H9 (cell line): ENCODE results near the gene ASIC3. TPM values are rescaled to one million over a fixed set of nuclear protein-coding genes. Genes with fewer than 3 reads are reported as not detected.
"Not testable (repeated sequence)": the region's sequence is repeated elsewhere in the genome, so short reads cannot be mapped to it uniquely, and the experiment has no call there.

Source experiments
- DNase-seq: peaks from one replicate; pipeline ENCODE4 v3.0.0-alpha.2; 2017
- H2AFZ ChIP-seq: one replicate; pipeline ENCODE4 v1.6.1; 2013; ENCODE audit warnings: mild to moderate bottlenecking, low read length, control low read depth, moderate library complexity
- H2AK5ac ChIP-seq: 2 replicates; pipeline ENCODE4 v1.6.1; 2013; ENCODE audit warnings: low read length, control low read depth, mixed read lengths; ENCODE audit not compliant: insufficient read length
- H2BK120ac ChIP-seq: one replicate; pipeline ENCODE4 v1.6.1; 2013; ENCODE audit warnings: low read depth, mild to moderate bottlenecking, low read length, control low read depth, inconsistent platforms; ENCODE audit not compliant: poor library complexity, severe bottlenecking
- H2BK12ac ChIP-seq: 2 replicates; pipeline ENCODE4 v1.6.1; 2013; ENCODE audit warnings: low read length, control low read depth, mixed read lengths, low read depth; ENCODE audit not compliant: insufficient read length
- H2BK15ac ChIP-seq: 2 replicates; pipeline ENCODE4 v1.6.1; 2013; ENCODE audit warnings: low read depth, low read length, control low read depth
- H2BK20ac ChIP-seq: one replicate; pipeline ENCODE4 v1.6.1; 2013; ENCODE audit warnings: low read depth, mild to moderate bottlenecking, low read length, control low read depth, inconsistent platforms; ENCODE audit not compliant: poor library complexity, severe bottlenecking
- H2BK5ac ChIP-seq: 2 replicates; pipeline ENCODE4 v1.6.1; 2013; ENCODE audit warnings: low read length, control low read depth, mixed read lengths; ENCODE audit not compliant: insufficient read length
- H3K14ac ChIP-seq: 2 replicates; pipeline ENCODE4 v1.6.1; 2013; ENCODE audit warnings: low read length, control low read depth; ENCODE audit not compliant: insufficient read depth
- H3K18ac ChIP-seq: 2 replicates; pipeline ENCODE4 v1.6.1; 2013; ENCODE audit warnings: low read depth, mild to moderate bottlenecking, mixed read lengths, low read length, control low read depth; ENCODE audit not compliant: insufficient read length
- H3K23ac ChIP-seq: 2 replicates; pipeline ENCODE4 v1.6.1; 2013; ENCODE audit warnings: low read length, control low read depth, mixed read lengths, low read depth; ENCODE audit not compliant: insufficient read length
- H3K23me2 ChIP-seq: 2 replicates; pipeline ENCODE4 v1.6.1; 2013; ENCODE audit warnings: low read depth, mild to moderate bottlenecking, mixed read lengths, low read length, control low read depth; ENCODE audit not compliant: insufficient read length, poor library complexity, severe bottlenecking
- H3K27ac ChIP-seq: 2 replicates; pipeline ENCODE4 v1.5.1; 2013; ENCODE audit warnings: low read length, control low read depth, mixed read lengths, low read depth; ENCODE audit not compliant: insufficient read length
- H3K27me3 ChIP-seq: 2 replicates; pipeline ENCODE4 v1.6.1; 2013; ENCODE audit warnings: low read length, control low read depth, inconsistent platforms; ENCODE audit not compliant: insufficient read depth
- H3K4ac ChIP-seq: 2 replicates; pipeline ENCODE4 v1.6.1; 2013; ENCODE audit warnings: low read depth, mild to moderate bottlenecking, control low read depth, inconsistent platforms, low read length, moderate library complexity
- H3K4me1 ChIP-seq: 2 replicates; pipeline ENCODE4 v1.6.1; 2013; ENCODE audit warnings: low read length, control low read depth, inconsistent platforms; ENCODE audit not compliant: insufficient read depth
- H3K4me2 ChIP-seq: 2 replicates; pipeline ENCODE4 v1.6.1; 2013; ENCODE audit warnings: low read length, control low read depth, mixed read lengths; ENCODE audit not compliant: insufficient read length, insufficient read depth
- H3K56ac ChIP-seq: 2 replicates; pipeline ENCODE4 v1.6.1; 2013; ENCODE audit warnings: low read depth, mild to moderate bottlenecking, mixed read lengths, low read length, control low read depth; ENCODE audit not compliant: insufficient read length
- H3K79me1 ChIP-seq: 2 replicates; pipeline ENCODE4 v1.6.1; 2013; ENCODE audit warnings: low read depth, mild to moderate bottlenecking, moderate library complexity, low read length, control low read depth, inconsistent platforms; ENCODE audit not compliant: insufficient read depth, poor library complexity, severe bottlenecking
- H3K79me2 ChIP-seq: 2 replicates; pipeline ENCODE4 v1.6.1; 2013; ENCODE audit warnings: low read length, control low read depth, inconsistent platforms; ENCODE audit not compliant: insufficient read depth
- H3K9ac ChIP-seq: 2 replicates; pipeline ENCODE4 v1.6.1; 2013; ENCODE audit warnings: low read length, control low read depth, mixed read lengths; ENCODE audit not compliant: insufficient read length; ENCODE audit errors: extremely low read depth
- H3K9me3 ChIP-seq: one replicate; pipeline ENCODE4 v1.6.1; 2013; ENCODE audit warnings: low read depth, low read length, inconsistent platforms; ENCODE audit not compliant: control insufficient read depth
- H3T11ph ChIP-seq: one replicate; pipeline ENCODE4 v1.6.1; 2013; ENCODE audit warnings: mild to moderate bottlenecking, low read length, control low read depth, inconsistent platforms
- H4K20me1 ChIP-seq: one replicate; pipeline ENCODE4 v1.6.1; 2013; ENCODE audit not compliant: control insufficient read depth, insufficient read length, insufficient read depth
- H4K5ac ChIP-seq: 2 replicates; pipeline ENCODE4 v1.6.1; 2013; ENCODE audit warnings: low read depth, mild to moderate bottlenecking, mixed read lengths, low read length, control low read depth; ENCODE audit not compliant: insufficient read length
- H4K8ac ChIP-seq: replicated peaks from 2 replicates; pipeline ENCODE4 v1.6.1; 2013; ENCODE audit warnings: low read length, control low read depth, mixed read lengths, low read depth; ENCODE audit not compliant: insufficient read length
- H4K91ac ChIP-seq: 2 replicates; pipeline ENCODE4 v1.6.1; 2013; ENCODE audit warnings: low read depth, mild to moderate bottlenecking, moderate library complexity, mixed read lengths, low read length, control low read depth; ENCODE audit not compliant: insufficient read length
- H3K27ac Mint-ChIP-seq, 3 experiments: 2 replicates in 2 of 3; 3 replicates in 1 of 3; pipeline ENCODE4 v1.8.0; 2020 to 2021; ENCODE audit warnings: mixed read lengths in 3 of 3, mild to moderate bottlenecking in 1 of 3, moderate library complexity in 1 of 3
- H3K27me3 Mint-ChIP-seq: 2 replicates; pipeline ENCODE4 v1.8.0; 2021; ENCODE audit warnings: low read depth, mild to moderate bottlenecking, moderate library complexity, mixed read lengths
- H3K36me3 Mint-ChIP-seq, 3 experiments: 2 replicates in 2 of 3; 3 replicates in 1 of 3; pipeline ENCODE4 v1.8.0; 2020 to 2021; ENCODE audit warnings: low read depth in 3 of 3, mixed read lengths in 3 of 3; ENCODE audit not compliant: insufficient read depth in 1 of 3
- H3K4me1 Mint-ChIP-seq, 2 experiments: 2 replicates each; pipeline ENCODE4 v1.8.0; 2020; ENCODE audit warnings: mixed read lengths in 2 of 2
- H3K4me3 Mint-ChIP-seq, 2 experiments: 2 replicates in 1 of 2; 3 replicates in 1 of 2; pipeline ENCODE4 v1.8.0; 2020 to 2021; ENCODE audit warnings: mild to moderate bottlenecking in 2 of 2, mixed read lengths in 2 of 2, moderate library complexity in 1 of 2
- H3K9me3 Mint-ChIP-seq, 2 experiments: 2 replicates in 1 of 2; 3 replicates in 1 of 2; pipeline ENCODE4 v1.8.0; 2020; ENCODE audit warnings: mild to moderate bottlenecking in 2 of 2, mixed read lengths in 2 of 2, moderate library complexity in 1 of 2
- CTCF ChIP-seq: fragments of 200-600 bp; sonication (generic); conservative IDR thresholded peaks from 3 replicates; pipeline ENCODE4 v1.8.0; 2021; ENCODE audit warnings: antibody characterized with exemption, mild to moderate bottlenecking
- WGBS: extraction: QIAGEN DNeasy Blood & Tissue Kit; methylation state at CpG from one replicate; pipeline ENCODE4 v1.1.7; 2013; ENCODE audit warnings: missing lambda C conversion rate, low lambda C conversion rate, mixed read lengths; ENCODE audit not compliant: insufficient read length; ENCODE audit errors: extremely low coverage; 5-methylcytosine and 5-hydroxymethylcytosine counted together
- total RNA-seq: library from RNA; stranded (reverse); gene quantifications from 2 replicates; pipeline ENCODE4 v1.2.1, GENCODE V29; 2021

The ASIC3 gene
- total RNA-seq, 1 experiment from 2014 or later, result 1.7 TPM

GRCh38 chr7:151011097-151011409 is 37.3 kb upstream of the ASIC3 start:
- H3K4me1 Mint-ChIP-seq, result peaks cover 21 to 49% of the 10 kb centered on the region in 2 experiments

GRCh38 chr7:151011616-151012015 is 36.7 kb upstream of the ASIC3 start:
- H3K4me1 ChIP-seq, DNase-seq, H3K9me3 Mint-ChIP-seq, H3K18ac ChIP-seq, H3K9ac ChIP-seq, H3K27me3 ChIP-seq, H3K36me3 Mint-ChIP-seq, H4K5ac ChIP-seq, H2BK5ac ChIP-seq, H3K79me2 ChIP-seq, H4K8ac ChIP-seq, H3K23ac ChIP-seq, H3K56ac ChIP-seq, H4K20me1 ChIP-seq, H3K9me3 ChIP-seq, H2BK12ac ChIP-seq, H3K79me1 ChIP-seq, H2BK120ac ChIP-seq, H2BK20ac ChIP-seq, H3K23me2 ChIP-seq, H2AFZ ChIP-seq, H3K27ac Mint-ChIP-seq, H3T11ph ChIP-seq, H3K14ac ChIP-seq, H2AK5ac ChIP-seq, H3K4ac ChIP-seq, H2BK15ac ChIP-seq, H4K91ac ChIP-seq, H3K27ac ChIP-seq, H3K4me2 ChIP-seq: not testable (repeated sequence)
- Mint-ChIP-seq H3K4me3 (peak overlapping the region in 1 of 2 experiments; percentile 58; a peak in 2 of 5 replicates), H3K27me3 (peaks cover 42% of the 10 kb centered on the region), H3K4me1 (peaks cover 21 to 50% of the 10 kb centered on the region in 2 experiments)
- WGBS, result no CpG with 5 or more reads among the region's 12 CpGs

More at GRCh38 chr7:151011097-151011409, 37.3 kb upstream of the ASIC3 start:
- no peak overlapping the region for H2BK20ac ChIP-seq
- WGBS, result no CpG with 5 or more reads among the region's 1 CpG
- H4K8ac ChIP-seq, result no peak overlapping the region
- no peak overlapping the region for H3T11ph ChIP-seq
- H2BK12ac ChIP-seq, result no peak overlapping the region
- peaks cover 4% of the 10 kb centered on the region; the same call in 1 of the 2 replicates for H3K4me1 ChIP-seq
- no peak overlapping the region for H3K14ac ChIP-seq
- peaks cover 4% of the 10 kb centered on the region for H3K23me2 ChIP-seq
- no peak overlapping the region for H3K18ac ChIP-seq
- no peak overlapping the region for H3K9ac ChIP-seq
- no peak for TF ChIP-seq CTCF
- no peak overlapping the region for H2BK120ac ChIP-seq
- H3K36me3 Mint-ChIP-seq, result peaks cover 1 to 6% (median 6%) of the 10 kb centered on the region in 3 experiments; a peak in 5 of 7 replicates
- no peaks in the 10 kb centered on the region for H3K79me2 ChIP-seq
- H3K27me3 Mint-ChIP-seq, result peaks cover 36% of the 10 kb centered on the region
- no peak overlapping the region for H3K23ac ChIP-seq
- H4K91ac ChIP-seq, result no peak overlapping the region
- no peaks in the 10 kb centered on the region for H3K9me3 Mint-ChIP-seq
- no peak overlapping the region for H2BK15ac ChIP-seq
- H3K9me3 ChIP-seq, result no peaks in the 10 kb centered on the region
- no peak for DNase-seq
- no peak overlapping the region for H3K4ac ChIP-seq
- no peak overlapping the region for H2AK5ac ChIP-seq
- H2BK5ac ChIP-seq, result no peak overlapping the region
- no peaks in the 10 kb centered on the region for H3K79me1 ChIP-seq
- H3K27ac ChIP-seq, result no peak overlapping the region
- H4K5ac ChIP-seq, result no peak overlapping the region
- H3K4me3 Mint-ChIP-seq, result peak overlapping the region; percentile 49 to 70; a peak in 4 of 5 replicates
- no peaks in the 10 kb centered on the region for H4K20me1 ChIP-seq
- H3K27ac Mint-ChIP-seq, result peak overlapping the region in 1 of 3 experiments; percentile 92; a peak in 1 of 7 replicates
- no peak overlapping the region for H3K56ac ChIP-seq
- no peak overlapping the region for H2AFZ ChIP-seq
- H3K27me3 ChIP-seq, result no peaks in the 10 kb centered on the region
- H3K4me2 ChIP-seq, result no peak overlapping the region
